ENCODE measurements around the gene NCOA6.
"Not testable (repeated sequence)": the region's sequence is repeated elsewhere in the genome, so short reads cannot be mapped to it uniquely, and the experiment has no call there.

The NCOA6 gene

GRCh38 chr20:34774886-34775285 lies 50.6 kb downstream of the NCOA6 start:
- DNase-seq (ENCODE audit: low read depth, low spot score) = no peak

GRCh38 chr20:34774449-34774848 lies 51.0 kb downstream of the NCOA6 start:
- no peak for DNase-seq (ENCODE audit: low read depth, low spot score)

GRCh38 chr20:34773726-34774125 lies 51.7 kb downstream of the NCOA6 start:
- no peak for DNase-seq (ENCODE audit: low read depth, low spot score)

GRCh38 chr20:34772437-34772836 lies 53.0 kb downstream of the NCOA6 start:
- DNase-seq (ENCODE audit: low read depth, low spot score) = no peak

DNA sequence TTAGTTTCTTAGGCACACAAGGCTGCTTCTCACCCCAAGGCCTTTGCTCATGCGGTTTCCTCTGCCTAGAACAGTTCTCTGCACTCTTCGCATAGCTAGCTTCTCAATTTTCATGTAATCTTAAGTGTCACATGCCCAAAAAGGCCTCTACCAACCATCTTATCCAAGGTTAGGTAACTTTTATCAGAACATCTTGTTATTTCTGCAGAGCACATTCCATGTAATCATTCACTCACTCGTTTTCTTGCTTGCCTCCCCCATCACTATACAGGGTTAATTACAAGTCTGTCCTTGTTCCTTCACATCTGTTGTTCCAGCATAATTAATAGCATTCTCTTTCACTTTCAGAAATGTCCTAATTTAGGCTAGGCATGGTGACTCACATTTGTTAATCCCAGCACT lies 53.8 kb downstream of the NCOA6 start:
- no peak for DNase-seq (ENCODE audit: low read depth, low spot score)

GRCh38 chr20:34768096-34768495 lies 57.4 kb downstream of the NCOA6 start:
- no peak for DNase-seq (ENCODE audit: low read depth, low spot score)

- no peak for DNase-seq (ENCODE audit: low read depth, low spot score)
Measured at GRCh38 chr20:34762031-34762555, 63.4 kb downstream of the NCOA6 start.

- DNase-seq (ENCODE audit: low read depth, low spot score) = no peak
Measured at GRCh38 chr20:34755367-34755766, 70.1 kb downstream of the NCOA6 start.

- no peak for DNase-seq (ENCODE audit: low read depth, low spot score)
Measured at GRCh38 chr20:34754611-34755010, 70.8 kb downstream of the NCOA6 start.

- DNase-seq (ENCODE audit: low read depth, low spot score) = no peak
Measured at GRCh38 chr20:34753706-34754461, 71.6 kb downstream of the NCOA6 start.

GRCh38 chr20:34751453-34751852 lies 74.0 kb downstream of the NCOA6 start:
- DNase-seq (ENCODE audit: low read depth, low spot score) = no peak

DNA sequence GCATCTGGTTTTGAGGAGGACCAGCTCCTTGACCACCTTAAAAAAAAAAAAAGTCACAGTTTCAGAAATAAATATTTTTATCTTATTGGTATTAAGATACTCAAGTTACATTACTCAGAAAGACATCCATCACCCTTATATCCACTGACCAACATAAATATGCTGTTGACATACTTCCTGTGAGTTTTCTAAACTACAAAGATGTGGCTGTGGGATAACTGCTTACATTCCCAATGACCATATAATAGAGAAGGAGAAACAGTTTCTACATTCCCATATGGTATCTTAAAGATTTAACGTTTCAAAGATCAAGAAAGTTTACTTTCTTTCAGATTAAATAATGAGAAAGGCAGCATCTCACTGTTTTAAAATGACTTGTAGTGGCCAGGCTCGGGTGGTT lies 75.0 kb downstream of the NCOA6 start:
- no peak for DNase-seq (ENCODE audit: low read depth, low spot score)

GRCh38 chr20:34748709-34749108 lies 76.7 kb downstream of the NCOA6 start:
- no peak for DNase-seq (ENCODE audit: low read depth, low spot score)

- no peak for DNase-seq (ENCODE audit: low read depth, low spot score)
Measured at GRCh38 chr20:34747479-34747878, 78.0 kb downstream of the NCOA6 start.

- DNase-seq (ENCODE audit: low read depth, low spot score) = no peak
Measured at GRCh38 chr20:34746674-34747073, 78.8 kb downstream of the NCOA6 start.

DNA sequence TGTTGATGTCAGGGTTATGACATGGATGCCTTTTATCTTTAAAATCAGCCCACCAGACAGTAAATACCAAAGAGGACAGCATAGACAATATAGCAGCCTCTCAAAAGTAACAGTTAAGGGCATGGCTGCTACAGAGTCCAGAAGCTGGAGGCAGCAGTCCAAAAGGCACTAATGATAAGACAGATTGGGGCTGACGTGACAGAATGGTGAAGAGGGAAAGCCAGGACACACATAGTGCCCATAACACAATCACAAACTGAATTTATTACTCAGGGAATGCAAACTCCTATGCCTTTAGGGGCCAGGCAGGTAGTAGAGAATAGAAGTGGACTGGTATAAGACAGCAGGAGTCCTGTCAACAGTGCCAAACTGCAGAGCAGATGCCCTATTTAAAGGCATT lies 80.6 kb downstream of the NCOA6 start:
- DNase-seq (ENCODE audit: low read depth, low spot score) = no peak

DNA sequence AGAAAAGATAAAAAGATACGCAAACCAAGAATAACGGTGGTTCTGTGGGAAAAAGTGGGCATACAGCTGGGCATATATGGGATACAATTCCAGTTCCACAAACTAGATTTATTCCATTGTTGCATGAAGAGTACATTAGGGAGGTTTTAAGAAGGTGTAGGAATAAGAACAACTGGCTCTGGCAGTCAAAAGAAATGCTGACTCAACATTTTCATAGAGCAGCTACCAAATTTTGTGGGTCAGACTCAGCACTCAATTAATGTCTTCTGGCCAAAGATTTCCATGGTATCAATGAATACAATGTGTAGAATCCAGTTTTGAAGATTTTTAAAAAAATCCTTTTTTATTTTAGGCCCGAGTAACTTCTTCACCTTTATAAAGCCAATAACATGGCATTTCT lies 81.1 kb downstream of the NCOA6 start:
- no peak for DNase-seq (ENCODE audit: low read depth, low spot score)

DNA sequence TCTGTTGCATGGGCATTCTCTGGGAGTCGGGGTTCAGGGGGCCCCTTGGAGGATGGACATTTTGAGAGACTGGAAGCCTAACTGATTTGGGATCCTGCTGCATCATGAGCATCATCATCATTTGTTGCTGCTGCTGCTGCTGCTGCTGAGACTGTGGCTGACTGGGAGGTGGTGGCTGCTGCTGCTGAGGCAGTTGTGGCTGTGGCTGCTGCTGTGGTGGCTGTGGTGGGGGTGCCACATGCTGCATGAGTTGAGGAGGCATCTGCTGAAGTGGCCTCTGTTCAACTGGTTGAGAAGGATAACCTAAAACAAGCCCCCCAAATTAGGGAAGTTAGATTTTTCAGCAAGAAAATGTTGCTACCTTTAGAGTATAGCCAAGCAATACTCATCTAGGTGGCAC lies 82.4 kb downstream of the NCOA6 start:
- no peak for DNase-seq (ENCODE audit: low read depth, low spot score)

DNA sequence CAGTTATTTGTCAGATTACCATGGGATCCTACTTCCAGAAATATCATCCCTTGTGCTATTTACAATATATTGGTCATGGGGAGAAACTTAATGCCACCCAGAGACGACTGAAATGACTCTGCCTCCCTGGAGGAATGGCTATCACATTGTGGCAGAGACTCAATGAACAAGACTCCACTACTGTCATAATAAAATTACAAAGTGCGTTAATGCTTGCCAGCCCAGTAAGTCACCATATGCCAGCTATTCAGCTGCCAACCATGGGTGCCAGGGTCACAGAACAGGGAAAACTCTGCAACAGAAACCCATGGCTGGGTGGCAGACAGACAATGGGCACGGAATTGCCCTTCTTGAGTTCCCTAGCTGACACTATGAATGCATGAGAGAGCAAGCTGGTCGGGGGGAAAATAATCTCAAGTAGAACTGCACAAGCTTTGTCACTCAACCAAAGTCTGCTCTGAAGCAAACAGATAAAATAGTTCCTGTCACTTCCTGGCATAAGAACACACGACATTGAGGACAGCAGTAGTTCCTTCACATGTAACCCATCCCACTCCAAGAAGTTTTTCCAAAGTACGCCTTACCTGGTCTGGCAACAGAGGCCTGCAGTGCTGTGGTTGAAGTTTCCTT lies 89.2 kb downstream of the NCOA6 start:
- DNase-seq (ENCODE audit: low read depth, low spot score) = no peak

DNA sequence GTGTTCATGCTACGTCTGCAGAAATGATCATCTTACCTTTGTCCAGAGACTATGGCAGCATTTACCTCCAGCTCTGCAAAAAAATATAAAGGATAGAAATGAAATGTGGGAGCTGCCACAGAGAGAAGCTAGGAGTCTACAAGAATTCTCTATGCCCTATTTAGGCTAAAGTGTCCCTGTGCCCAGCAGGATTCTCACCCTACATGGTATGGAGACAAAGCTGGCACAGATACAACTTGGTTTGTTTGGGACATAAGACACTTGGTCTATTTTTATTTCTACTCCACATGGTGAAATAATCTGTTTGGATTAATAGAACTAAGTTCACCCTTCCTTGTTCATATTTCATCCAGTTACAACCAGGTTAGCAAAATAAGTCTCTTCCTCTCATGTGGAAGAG lies 92.9 kb downstream of the NCOA6 start:
- DNase-seq (ENCODE audit: low read depth, low spot score) = no peak

DNA sequence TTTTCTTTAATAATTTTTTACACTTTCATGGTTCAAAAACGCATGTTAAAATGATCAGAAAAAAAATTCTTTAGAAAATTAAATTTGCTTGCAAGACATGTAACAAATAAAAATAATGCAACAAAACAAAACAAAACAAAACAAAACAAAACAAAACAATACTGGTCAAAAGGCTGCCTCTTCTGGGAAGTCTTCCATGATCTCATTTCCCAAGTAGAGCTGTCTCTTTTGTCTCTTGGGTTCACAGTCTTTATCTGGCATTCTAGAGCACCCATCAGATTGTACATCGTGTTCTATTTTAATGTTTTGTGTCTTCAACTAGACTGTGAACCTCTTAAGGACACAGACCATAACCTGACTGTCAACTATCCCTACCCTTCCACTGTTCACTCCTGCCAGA lies 96.0 kb downstream of the NCOA6 start:
- no peak for DNase-seq (ENCODE audit: low read depth, low spot score)

DNA sequence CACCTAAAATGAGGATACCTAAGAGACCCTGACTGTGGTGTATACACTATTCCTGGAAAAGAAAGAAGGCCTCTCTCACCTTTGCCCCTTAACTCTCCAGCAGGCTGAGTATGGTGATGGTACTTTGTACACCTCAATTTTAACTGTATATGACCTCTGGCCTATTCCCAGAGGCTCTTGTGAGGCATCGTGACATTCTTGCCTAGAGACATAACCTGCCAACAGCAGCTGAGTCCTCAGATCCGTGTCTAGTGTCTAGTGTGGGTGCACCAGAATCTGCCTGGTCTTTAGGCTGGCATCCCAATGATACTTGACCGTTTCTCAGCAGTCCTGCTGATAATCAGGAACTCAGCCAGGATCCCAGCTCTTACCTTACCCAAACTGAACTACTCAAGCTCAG lies 101.3 kb downstream of the NCOA6 start:
- DNase-seq (ENCODE audit: low read depth, low spot score) = no peak

- DNase-seq (ENCODE audit: low read depth, low spot score) = not testable (repeated sequence)
Measured at GRCh38 chr20:34722560-34722959, 102.9 kb downstream of the NCOA6 start.

Data from ELF-1 (cell line).